HEK293T (cell line): ENCODE results near the gene ARAP1.

Source experiments
- BHLHE40 ChIP-seq: fragments of 450-650 bp; IDR thresholded peaks from 2 replicates; pipeline ENCODE4 v1.6.1; 2016; ENCODE audit warnings: mild to moderate bottlenecking, moderate library complexity, borderline replicate concordance
- ELF4 ChIP-seq: fragments of 450-650 bp; IDR thresholded peaks from 2 replicates; pipeline ENCODE4 v1.6.1; 2017; ENCODE audit warnings: antibody characterized with exemption
- FOXA1 ChIP-seq: fragments of 450-650 bp; IDR thresholded peaks from 2 replicates; pipeline ENCODE4 v1.6.1; 2016; ENCODE audit warnings: mild to moderate bottlenecking
- FOXM1 ChIP-seq: fragments of 450-650 bp; IDR thresholded peaks from 2 replicates; pipeline ENCODE4 v1.6.1; 2017; ENCODE audit warnings: mild to moderate bottlenecking, borderline replicate concordance
- L3MBTL2 ChIP-seq: fragments of 450-650 bp; conservative IDR thresholded peaks from 2 replicates; pipeline ENCODE4 v1.6.1; 2016; ENCODE audit warnings: mild to moderate bottlenecking
- SP1 ChIP-seq: fragments of 450-650 bp; IDR thresholded peaks from 2 replicates; pipeline ENCODE4 v1.6.1; 2017
- SUZ12 ChIP-seq: fragments of 450-650 bp; IDR thresholded peaks from 2 replicates; pipeline ENCODE4 v1.6.1; 2016; ENCODE audit warnings: mild to moderate bottlenecking

- no peak for TF ChIP-seq FOXM1
- no peak for TF ChIP-seq SUZ12
- no peak for TF ChIP-seq ELF4
- TF ChIP-seq L3MBTL2: no peak
- no peak for TF ChIP-seq BHLHE40
- no peak for TF ChIP-seq SP1
- no peak for TF ChIP-seq FOXA1
These were observed 27.4 kb upstream of the ARAP1 start for GRCh38 chr11:72779495-72780128.
